Parathyroid adenoma (tissue), 2 donors: ENCODE results near the gene STK26.
"Not testable (repeated sequence)": the region's sequence is repeated elsewhere in the genome, so short reads cannot be mapped to it uniquely, and the experiment has no call there.

Experiments used
- H2AFZ ChIP-seq: fragments of 300-600 bp; sonication (generic); one replicate; pipeline ENCODE4 v1.7.0; 2017; ENCODE audit warnings: antibody characterized with exemption, mild to moderate bottlenecking
- H3K27ac ChIP-seq: fragments of 300-600 bp; sonication (generic); one replicate; pipeline ENCODE4 v1.7.0; 2017
- H3K27me3 ChIP-seq: fragments of 300-600 bp; sonication (generic); one replicate; pipeline ENCODE4 v1.7.0; 2017; ENCODE audit warnings: low read length; ENCODE audit not compliant: control insufficient read depth, insufficient read depth
- H3K36me3 ChIP-seq: fragments of 300-600 bp; sonication (generic); one replicate; pipeline ENCODE4 v1.7.0; 2017; ENCODE audit warnings: low read length; ENCODE audit not compliant: control insufficient read depth, insufficient read depth
- H3K4me1 ChIP-seq: fragments of 300-600 bp; sonication (generic); one replicate; pipeline ENCODE4 v1.7.0; 2017; ENCODE audit warnings: control low read depth
- H3K4me2 ChIP-seq: fragments of 300-600 bp; sonication (generic); one replicate; pipeline ENCODE4 v1.7.0; 2017; ENCODE audit warnings: low read length
- H3K4me3 ChIP-seq: fragments of 300-600 bp; sonication (generic); one replicate; pipeline ENCODE4 v1.7.0; 2017; ENCODE audit warnings: low read depth, low read length
- H3K79me2 ChIP-seq: fragments of 300-600 bp; sonication (generic); one replicate; pipeline ENCODE4 v1.7.0; 2017; ENCODE audit warnings: control low read depth
- H3K9ac ChIP-seq: fragments of 300-600 bp; sonication (generic); one replicate; pipeline ENCODE4 v1.7.0; 2017; ENCODE audit warnings: mild to moderate bottlenecking
- H3K9me3 ChIP-seq: fragments of 300-600 bp; sonication (generic); one replicate; pipeline ENCODE4 v1.7.0; 2017; ENCODE audit warnings: low read length; ENCODE audit not compliant: control insufficient read depth
- CTCF ChIP-seq: fragments of 300-600 bp; sonication (generic); IDR thresholded peaks from one replicate; pipeline ENCODE4 v1.7.0; 2017; ENCODE audit warnings: antibody characterized with exemption, mild to moderate bottlenecking
- donor health status: primary hyperparathyroidism.

STK26 gene

DNA sequence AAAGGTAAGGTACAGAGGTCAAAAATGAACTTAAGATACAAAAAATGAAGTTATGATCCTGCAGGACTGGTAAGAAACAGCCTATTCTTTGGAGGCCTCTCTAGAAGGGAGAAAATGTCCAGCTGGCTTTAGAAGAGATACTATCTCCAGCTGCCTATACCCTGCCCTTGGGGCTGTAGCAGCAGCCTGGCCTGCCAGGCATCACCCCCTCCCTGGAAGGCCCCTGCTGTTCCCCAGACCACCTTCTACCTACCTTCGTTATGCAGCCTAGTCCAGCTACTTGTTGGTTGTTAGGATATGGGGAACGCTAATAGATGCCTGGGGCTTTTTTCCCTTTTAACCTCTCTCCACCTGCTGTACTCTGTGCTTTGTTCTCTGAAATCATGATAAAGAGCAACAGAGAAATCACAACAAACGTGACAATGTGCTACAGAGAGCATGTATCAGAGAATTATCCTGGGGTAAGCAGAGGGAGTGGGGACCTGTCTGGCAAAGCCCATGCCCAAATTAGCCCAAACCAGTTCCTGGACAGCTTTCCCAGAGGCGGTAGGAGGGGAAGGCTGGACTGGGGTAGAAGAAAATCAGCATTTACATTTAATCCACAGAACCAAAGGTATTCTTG, 70.2 kb downstream of the STK26 start:
- Histone ChIP-seq H3K9ac (no peak overlapping the region), H3K79me2 (no peaks in the 10 kb centered on the region), H2AFZ (no peak overlapping the region), H3K9me3 (no peaks in the 10 kb centered on the region), H3K4me3 (no peak overlapping the region), H3K4me1 (no peaks in the 10 kb centered on the region), H3K36me3 (no peaks in the 10 kb centered on the region), H3K27me3 (no peaks in the 10 kb centered on the region), H3K4me2 (no peak overlapping the region), H3K27ac (no peak overlapping the region)
- no peak for TF ChIP-seq CTCF

GRCh38 chrX:132094164-132094563, 71.1 kb downstream of the STK26 start:
- Histone ChIP-seq H3K4me3 (no peak overlapping the region), H3K4me1 (no peaks in the 10 kb centered on the region), H3K79me2 (no peaks in the 10 kb centered on the region), H3K4me2 (no peak overlapping the region), H3K9ac (no peak overlapping the region), H2AFZ (no peak overlapping the region), H3K36me3 (no peaks in the 10 kb centered on the region), H3K9me3 (no peaks in the 10 kb centered on the region), H3K27me3 (no peaks in the 10 kb centered on the region), H3K27ac (no peak overlapping the region)
- TF ChIP-seq CTCF: no peak

GRCh38 chrX:132098704-132099103, 75.6 kb downstream of the STK26 start:
- H3K9me3 ChIP-seq, H3K36me3 ChIP-seq, H3K4me2 ChIP-seq, H3K27ac ChIP-seq, H3K4me1 ChIP-seq, H3K4me3 ChIP-seq, H3K9ac ChIP-seq, H2AFZ ChIP-seq, H3K79me2 ChIP-seq, H3K27me3 ChIP-seq: not testable (repeated sequence)

DNA sequence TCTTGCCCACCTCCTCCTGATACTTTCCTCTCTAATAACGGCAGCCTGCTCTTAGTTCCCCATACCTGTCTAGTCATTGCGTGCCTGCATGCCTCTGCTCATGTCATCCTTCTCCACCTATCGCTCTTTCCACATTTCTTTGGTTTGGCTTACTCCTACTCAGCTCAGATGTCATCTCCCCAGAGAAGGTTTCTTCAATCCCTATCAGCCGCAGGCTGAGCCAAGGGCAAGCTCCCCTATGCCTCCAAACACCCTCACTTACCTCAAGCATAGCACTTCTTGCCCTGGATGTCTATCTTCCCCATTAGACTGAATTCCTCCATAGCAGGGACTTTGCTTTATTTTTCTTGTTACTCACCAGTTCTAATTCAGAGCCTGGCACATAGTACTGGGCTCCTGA, 78.1 kb downstream of the STK26 start:
- no peak overlapping the region for H3K4me3 ChIP-seq
- H2AFZ ChIP-seq: no peak overlapping the region
- H3K4me2 ChIP-seq: no peak overlapping the region
- H3K9me3 ChIP-seq: no peaks in the 10 kb centered on the region
- no peaks in the 10 kb centered on the region for H3K79me2 ChIP-seq
- H3K27me3 ChIP-seq: no peaks in the 10 kb centered on the region
- no peak overlapping the region for H3K9ac ChIP-seq
- H3K4me1 ChIP-seq: no peaks in the 10 kb centered on the region
- TF ChIP-seq CTCF: no peak
- H3K36me3 ChIP-seq: no peaks in the 10 kb centered on the region
- no peak overlapping the region for H3K27ac ChIP-seq

DNA sequence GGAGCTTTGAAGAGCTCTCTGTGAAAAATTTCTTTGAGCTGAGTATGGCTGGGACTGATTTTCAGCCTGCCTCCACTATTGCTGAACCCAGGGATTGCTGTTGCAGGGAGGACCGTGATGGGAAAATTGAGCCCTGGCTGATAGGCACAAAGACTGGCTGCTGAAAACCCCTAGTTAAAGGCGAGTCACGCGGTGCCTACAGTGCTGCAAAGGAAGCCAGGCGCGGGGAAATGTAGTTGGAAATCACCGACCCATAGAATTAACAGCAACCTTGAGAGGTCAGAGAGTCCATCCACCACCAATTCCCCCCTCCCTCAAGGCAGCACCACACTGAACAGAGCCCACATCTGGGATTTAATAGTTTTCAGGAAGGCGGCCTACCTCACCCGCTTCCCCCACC, 78.7 kb downstream of the STK26 start:
- Histone ChIP-seq H3K9ac (no peak overlapping the region), H3K4me3 (no peak overlapping the region), H2AFZ (no peak overlapping the region), H3K4me2 (no peak overlapping the region), H3K36me3 (no peaks in the 10 kb centered on the region), H3K79me2 (no peaks in the 10 kb centered on the region), H3K27ac (no peak overlapping the region), H3K4me1 (no peaks in the 10 kb centered on the region), H3K9me3 (no peaks in the 10 kb centered on the region), H3K27me3 (no peaks in the 10 kb centered on the region)
- TF ChIP-seq CTCF: no peak
